Trophoblast cell (in vitro differentiated cells and primary cell): ENCODE measurements around the gene PLA2G2F.

Experiments
- DNase-seq, 2 donors: peaks; one replicate each; pipeline ENCODE4 v3.0.0-alpha.2; 2016
- H2AFZ ChIP-seq: 2 replicates; pipeline ENCODE4 v1.6.1; 2013; ENCODE audit warnings: low read length, moderate library complexity, mild to moderate bottlenecking; ENCODE audit not compliant: insufficient read depth, poor library complexity
- H2AK5ac ChIP-seq: 2 replicates; pipeline ENCODE4 v1.6.1; 2013; ENCODE audit warnings: mild to moderate bottlenecking, low read length
- H2BK120ac ChIP-seq: 2 replicates; pipeline ENCODE4 v1.6.1; 2013; ENCODE audit warnings: low read length, mild to moderate bottlenecking, moderate library complexity; ENCODE audit not compliant: insufficient read depth, poor library complexity
- H2BK12ac ChIP-seq: 2 replicates; pipeline ENCODE4 v1.6.1; 2013; ENCODE audit warnings: mild to moderate bottlenecking, low read length, moderate library complexity
- H2BK5ac ChIP-seq: 2 replicates; pipeline ENCODE4 v1.6.1; 2013; ENCODE audit warnings: low read length, low read depth, moderate library complexity, mild to moderate bottlenecking; ENCODE audit not compliant: poor library complexity
- H3K14ac ChIP-seq: 2 replicates; pipeline ENCODE4 v1.6.1; 2013; ENCODE audit warnings: mild to moderate bottlenecking, low read length
- H3K18ac ChIP-seq: 2 replicates; pipeline ENCODE4 v1.6.1; 2013; ENCODE audit warnings: mild to moderate bottlenecking, low read length
- H3K23ac ChIP-seq: 2 replicates; pipeline ENCODE4 v1.6.1; 2013; ENCODE audit warnings: low read length
- H3K27ac ChIP-seq: 2 replicates; pipeline ENCODE4 v1.5.1; 2013; ENCODE audit warnings: low read depth, mild to moderate bottlenecking, inconsistent platforms, low read length, moderate library complexity
- H3K27me3 ChIP-seq: 2 replicates; pipeline ENCODE4 v1.6.1; 2013; ENCODE audit warnings: inconsistent platforms, mild to moderate bottlenecking, low read length, moderate library complexity; ENCODE audit not compliant: insufficient read depth
- H3K36me3 ChIP-seq, 2 experiments: 1 replicate in 1 of 2; 2 replicates in 1 of 2; pipeline ENCODE4 v1.6.1; 2013; ENCODE audit warnings: low read length in 2 of 2, mild to moderate bottlenecking in 2 of 2, moderate library complexity in 1 of 2; ENCODE audit not compliant: insufficient read depth in 2 of 2, control insufficient read depth in 1 of 2
- H3K4ac ChIP-seq: 2 replicates; pipeline ENCODE4 v1.6.1; 2013; ENCODE audit warnings: low read depth, mild to moderate bottlenecking, low read length, moderate library complexity
- H3K4me1 ChIP-seq, 2 experiments: 1 replicate in 1 of 2; 2 replicates in 1 of 2; pipeline ENCODE4 v1.6.1; 2013; ENCODE audit warnings: low read length in 2 of 2, mild to moderate bottlenecking in 2 of 2, moderate library complexity in 1 of 2; ENCODE audit not compliant: insufficient read depth in 2 of 2, control insufficient read depth in 1 of 2
- H3K4me2 ChIP-seq: 2 replicates; pipeline ENCODE4 v1.6.1; 2013; ENCODE audit warnings: inconsistent platforms, mild to moderate bottlenecking, low read length, moderate library complexity
- H3K4me3 ChIP-seq: 2 replicates; pipeline ENCODE4 v1.5.1; 2013; ENCODE audit warnings: mild to moderate bottlenecking, low read depth, low read length, inconsistent platforms
- H3K79me1 ChIP-seq: one replicate; pipeline ENCODE4 v1.6.1; 2013; ENCODE audit warnings: low read length
- H3K79me2 ChIP-seq: 2 replicates; pipeline ENCODE4 v1.6.1; 2013; ENCODE audit warnings: low read length, mild to moderate bottlenecking; ENCODE audit not compliant: control insufficient read depth, insufficient read depth, poor library complexity
- H3K9ac ChIP-seq: 2 replicates; pipeline ENCODE4 v1.6.1; 2013; ENCODE audit warnings: mild to moderate bottlenecking, low read length
- H3K9me3 ChIP-seq: 2 replicates; pipeline ENCODE4 v1.6.1; 2013; ENCODE audit warnings: low read depth, mild to moderate bottlenecking, control low read depth, inconsistent platforms, low read length; ENCODE audit not compliant: insufficient read depth
- H4K12ac ChIP-seq: 2 replicates; pipeline ENCODE4 v1.6.1; 2013; ENCODE audit warnings: low read depth, mild to moderate bottlenecking, low read length, moderate library complexity
- H4K8ac ChIP-seq: 2 replicates; pipeline ENCODE4 v1.6.1; 2013; ENCODE audit warnings: low read depth, mild to moderate bottlenecking, low read length, moderate library complexity
- H4K91ac ChIP-seq: one replicate; pipeline ENCODE4 v1.6.1; 2013; ENCODE audit warnings: low read depth, mild to moderate bottlenecking, low read length, moderate library complexity
- WGBS: extraction: QIAGEN DNeasy Blood & Tissue Kit; methylation state at CpG from one replicate; pipeline ENCODE4 v1.1.7; 2013; ENCODE audit warnings: missing lambda C conversion rate; ENCODE audit not compliant: insufficient read length, insufficient coverage; ENCODE audit errors: extremely low coverage; 5-methylcytosine and 5-hydroxymethylcytosine counted together

PLA2G2F gene

GRCh38 chr1:20152599-20152930 lies 13.4 kb downstream of the PLA2G2F start:
- Histone ChIP-seq H3K79me2 (no peaks in the 10 kb centered on the region), H2BK5ac (no peak overlapping the region), H3K4me1 (peaks cover 0 to 6% of the 10 kb centered on the region in 2 experiments), H3K36me3 (no peaks in the 10 kb centered on the region), H3K79me1 (no peaks in the 10 kb centered on the region), H3K27ac (no peak overlapping the region), H2BK120ac (no peak overlapping the region), H2BK12ac (no peak overlapping the region), H3K4me3 (no peak overlapping the region), H3K4me2 (no peak overlapping the region), H3K14ac (no peak overlapping the region), H3K18ac (no peak overlapping the region), H3K9me3 (peaks cover 3% of the 10 kb centered on the region), H4K91ac (no peak overlapping the region), H2AFZ (no peak overlapping the region), H3K9ac (no peak overlapping the region), H3K27me3 (no peaks in the 10 kb centered on the region), H3K4ac (no peak overlapping the region), H4K12ac (no peak overlapping the region), H3K23ac (no peak overlapping the region), H2AK5ac (no peak overlapping the region), H4K8ac (no peak overlapping the region)
- WGBS, result no CpG with 5 or more reads among the region's 7 CpGs
- no peak for DNase-seq

DNA sequence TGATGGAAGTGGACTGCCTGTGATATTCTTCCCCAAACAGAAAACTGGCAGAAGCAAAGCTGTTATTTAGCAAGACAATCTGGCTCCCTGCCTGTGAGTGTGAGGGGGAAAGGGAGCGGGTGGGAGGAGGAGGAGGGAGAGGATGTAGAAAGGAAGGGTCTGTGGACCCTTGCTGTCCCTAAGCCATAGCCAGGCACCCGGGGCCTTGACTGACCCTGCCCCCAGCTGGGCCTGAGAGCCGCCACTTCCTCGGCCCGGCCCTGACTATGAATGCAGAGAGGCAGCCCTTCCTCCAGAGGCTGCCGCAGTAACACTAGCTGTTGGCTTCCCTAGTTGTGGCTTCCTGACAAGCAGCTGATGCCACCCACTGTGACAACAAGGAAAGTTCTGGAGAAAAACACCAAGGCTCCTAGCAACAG lies 13.9 kb downstream of the PLA2G2F start:
- WGBS, result no CpG with 5 or more reads among the region's 6 CpGs
- Histone ChIP-seq H4K8ac (no peak overlapping the region), H4K12ac (no peak overlapping the region), H2AFZ (no peak overlapping the region), H3K23ac (no peak overlapping the region), H2BK12ac (no peak overlapping the region), H3K4me1 (peaks cover 0 to 6% of the 10 kb centered on the region in 2 experiments), H3K79me2 (no peaks in the 10 kb centered on the region), H3K9me3 (peaks cover 3% of the 10 kb centered on the region), H3K4me2 (no peak overlapping the region), H3K14ac (no peak overlapping the region), H3K79me1 (no peaks in the 10 kb centered on the region), H3K18ac (no peak overlapping the region), H2BK5ac (no peak overlapping the region), H2BK120ac (no peak overlapping the region), H2AK5ac (no peak overlapping the region), H3K36me3 (no peaks in the 10 kb centered on the region), H3K4ac (no peak overlapping the region), H3K27me3 (no peaks in the 10 kb centered on the region), H3K9ac (no peak overlapping the region), H4K91ac (no peak overlapping the region), H3K4me3 (no peak overlapping the region), H3K27ac (no peak overlapping the region)
- DNase-seq, result peak in 1 of 2 donors; percentile 12

DNA sequence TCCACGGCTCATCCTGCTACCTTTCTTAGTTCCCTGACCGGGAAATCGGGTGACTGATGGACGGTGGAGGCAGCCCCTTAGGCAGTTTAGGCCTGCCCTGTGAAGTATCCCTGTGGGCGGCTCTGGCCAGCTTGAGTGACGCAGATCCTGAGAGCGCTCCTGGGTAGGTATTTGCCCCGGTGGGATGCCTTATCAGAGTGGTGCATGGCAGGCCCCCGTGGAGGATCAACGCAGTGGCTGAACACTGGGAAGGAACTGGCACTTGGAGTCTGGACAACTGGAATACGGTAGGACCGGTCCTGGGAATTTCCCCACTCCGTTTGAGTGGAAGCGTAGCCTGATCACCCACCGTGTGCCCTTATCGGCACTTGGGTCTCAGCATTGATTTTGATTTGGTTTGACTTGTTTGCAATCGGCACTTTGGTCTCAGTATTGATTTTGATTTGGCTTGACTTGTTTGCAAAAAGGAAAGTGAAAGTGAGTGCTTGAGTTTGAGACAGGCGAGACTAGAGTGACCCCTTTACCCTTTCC lies 15.2 kb downstream of the PLA2G2F start:
- WGBS, result no CpG with 5 or more reads among the region's 18 CpGs
- Histone ChIP-seq H3K79me1 (no peaks in the 10 kb centered on the region), H4K8ac (no peak overlapping the region), H2AFZ (no peak overlapping the region), H3K27me3 (no peaks in the 10 kb centered on the region), H3K4me3 (no peak overlapping the region), H3K4ac (no peak overlapping the region), H3K4me2 (no peak overlapping the region), H3K79me2 (no peaks in the 10 kb centered on the region), H2BK5ac (no peak overlapping the region), H2BK12ac (no peak overlapping the region), H3K9me3 (peaks cover 2% of the 10 kb centered on the region), H4K12ac (no peak overlapping the region), H4K91ac (peak overlapping the region; percentile 20), H3K36me3 (no peaks in the 10 kb centered on the region), H3K14ac (no peak overlapping the region), H3K9ac (no peak overlapping the region), H3K23ac (no peak overlapping the region), H3K18ac (no peak overlapping the region), H3K4me1 (peaks cover 0 to 6% of the 10 kb centered on the region in 2 experiments), H2AK5ac (no peak overlapping the region), H3K27ac (no peak overlapping the region), H2BK120ac (no peak overlapping the region)
- no peak for DNase-seq

DNA sequence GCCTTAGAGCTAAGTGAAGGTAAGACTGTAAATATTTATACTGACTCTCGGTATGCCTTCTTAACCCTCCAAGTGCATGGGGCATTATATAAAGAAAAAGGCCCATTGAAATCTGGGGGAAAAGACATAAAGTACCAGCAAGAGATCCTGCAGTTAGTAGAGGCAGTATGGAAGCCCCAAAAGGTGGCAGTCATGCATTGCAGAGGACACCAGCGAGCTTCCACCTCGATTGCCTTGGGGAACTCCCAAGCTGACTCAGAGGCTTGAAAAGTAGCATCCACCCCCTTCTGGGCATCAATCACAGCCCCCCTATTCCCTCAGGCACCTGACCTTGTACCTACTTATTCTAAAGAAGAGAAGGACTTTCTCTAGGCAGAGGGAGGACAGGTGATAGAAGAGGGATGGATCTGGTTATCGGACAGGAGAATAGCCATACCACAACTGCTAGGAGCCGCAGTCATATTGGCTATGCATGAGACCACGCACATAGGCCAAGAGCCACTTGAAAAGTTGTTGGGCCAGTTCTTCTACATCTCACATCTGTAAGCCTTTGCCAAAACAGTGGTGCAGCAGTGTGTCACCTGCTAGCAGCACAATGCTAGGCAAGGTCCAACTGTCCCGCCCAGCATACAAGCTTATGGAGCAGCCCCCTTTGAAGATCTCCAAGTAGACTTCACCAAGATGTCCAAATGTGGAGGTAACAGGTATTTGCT lies 19.4 kb downstream of the PLA2G2F start:
- Histone ChIP-seq H3K79me2 (no peaks in the 10 kb centered on the region), H2AK5ac (no peak overlapping the region), H3K4me3 (no peak overlapping the region), H3K27me3 (no peaks in the 10 kb centered on the region), H2AFZ (no peak overlapping the region), H2BK12ac (no peak overlapping the region), H2BK5ac (no peak overlapping the region), H3K36me3 (no peaks in the 10 kb centered on the region), H3K14ac (no peak overlapping the region), H3K4ac (no peak overlapping the region), H4K91ac (no peak overlapping the region), H2BK120ac (no peak overlapping the region), H3K9ac (no peak overlapping the region), H3K23ac (no peak overlapping the region), H3K79me1 (no peaks in the 10 kb centered on the region), H3K27ac (no peak overlapping the region), H3K4me2 (no peak overlapping the region), H4K12ac (no peak overlapping the region), H4K8ac (no peak overlapping the region), H3K9me3 (peaks cover 16% of the 10 kb centered on the region), H3K4me1 (peaks cover 0 to 2% of the 10 kb centered on the region in 2 experiments), H3K18ac (no peak overlapping the region)
- WGBS, result no CpG with 5 or more reads among the region's 7 CpGs
- DNase-seq, result peak in 1 of 2 donors; percentile 18
